CD4-positive, alpha-beta T cell (primary cell): ENCODE measurements around the gene GFPT1. TPM values are rescaled to one million over a fixed set of nuclear protein-coding genes. Genes with fewer than 3 reads are reported as not detected.

Experiments
- ATAC-seq: fragments of 200-7000 bp; cut with Tn5 transposase; one replicate; pipeline ENCODE4 v1.10.0; 2022; ENCODE audit warnings: mild to moderate bottlenecking; ENCODE audit not compliant: poor library complexity
- CTCF ChIA-PET: fragments of 350-600 bp; sonication (Branson Sonifier 250); formaldehyde crosslinking; loops from one replicate; lab custom pipeline; 2021; ENCODE audit warnings: antibody characterized with exemption, inconsistent platforms; lab: Charles Lee
- POLR2A ChIA-PET: fragments of 350-600 bp; sonication (Branson Sonifier 250); formaldehyde crosslinking; loops from one replicate; lab custom pipeline; 2021; ENCODE audit warnings: antibody characterized with exemption, inconsistent platforms; lab: Charles Lee
- DNase-seq, 14 experiments: peaks; one replicate each; pipeline ENCODE4 v3.0.0-alpha.2; 2013 to 2020; ENCODE audit warnings: mixed read lengths in 2 of 14
- H3K27ac ChIP-seq, 2 donors: one replicate each; pipeline versions ENCODE4 v1.5.1 to v1.7.0; 2013; ENCODE audit warnings: low read length in 2 of 2, low read depth in 1 of 2, mild to moderate bottlenecking in 1 of 2
- H3K27me3 ChIP-seq, 2 experiments: 1 replicate in 1 of 2; 2 replicates in 1 of 2; pipeline versions ENCODE4 v1.6.1 to v1.7.0; 2013; ENCODE audit warnings: low read length in 2 of 2, control low read depth in 1 of 2, mild to moderate bottlenecking in 1 of 2, moderate library complexity in 1 of 2; ENCODE audit not compliant: insufficient read depth in 2 of 2, control insufficient read depth in 1 of 2
- H3K36me3 ChIP-seq: one replicate; pipeline ENCODE4 v1.6.1; 2013; ENCODE audit warnings: low read length, control low read depth; ENCODE audit not compliant: insufficient read depth
- H3K4me1 ChIP-seq: one replicate; pipeline ENCODE4 v1.6.1; 2013; ENCODE audit warnings: low read length, control low read depth; ENCODE audit not compliant: insufficient read depth
- H3K4me3 ChIP-seq: one replicate; pipeline ENCODE4 v1.5.1; 2013; ENCODE audit warnings: mild to moderate bottlenecking, low read length, moderate library complexity
- H3K9me3 ChIP-seq, 2 experiments: 1 replicate in 1 of 2; 2 replicates in 1 of 2; pipeline versions ENCODE4 v1.6.1 to v1.7.0; 2013; ENCODE audit warnings: low read length in 2 of 2, mild to moderate bottlenecking in 2 of 2, control low read depth in 1 of 2, moderate library complexity in 1 of 2; ENCODE audit not compliant: control insufficient read depth in 1 of 2, insufficient read depth in 1 of 2
- H3K27ac Mint-ChIP-seq: one replicate; pipeline ENCODE4 v1.8.0; 2020; ENCODE audit warnings: mixed read lengths
- H3K27me3 Mint-ChIP-seq: one replicate; pipeline ENCODE4 v1.8.0; 2021; ENCODE audit warnings: mixed read lengths
- H3K36me3 Mint-ChIP-seq: one replicate; pipeline ENCODE4 v1.8.0; 2021; ENCODE audit warnings: low read depth, mixed read lengths
- H3K4me1 Mint-ChIP-seq: one replicate; pipeline ENCODE4 v1.8.0; 2021; ENCODE audit warnings: low read depth, mixed read lengths
- H3K4me3 Mint-ChIP-seq: one replicate; pipeline ENCODE4 v1.8.0; 2020; ENCODE audit warnings: mild to moderate bottlenecking, mixed read lengths
- H3K9me3 Mint-ChIP-seq: one replicate; pipeline ENCODE4 v1.8.0; 2020; ENCODE audit warnings: mixed read lengths
- CTCF ChIP-seq: fragments of 200-600 bp; IDR thresholded peaks from one replicate; pipeline ENCODE4 v1.8.0; 2022; ENCODE audit warnings: antibody characterized with exemption, mild to moderate bottlenecking
- intact Hi-C, 2 experiments: fragments of 100-400 bp; cut with DNase I in 1 of 2; cut with micrococcal nuclease in 1 of 2; formaldehyde crosslinking; loops; one replicate each; pipeline versions ENCODE4 v1.15.1 to v1.9.0; 2023 to 2025; cut with DNase I, micrococcal nuclease
- total RNA-seq, 174 experiments: library from RNA in 2 of 174; stranded (reverse) in 2 of 174; gene quantifications; one replicate each; pipeline ENCODE4 v1.2.3 and lab custom pipeline; 2021 to 2026

Gene GFPT1
- total RNA-seq, 2 experiments from 2014 or later: 17.6 to 18.3 TPM

GRCh38 chr2:69353360-69353759 lies 33.7 kb downstream of the GFPT1 start:
- H3K27ac Mint-ChIP-seq: no peak overlapping the region
- CTCF ChIA-PET: no interaction called here
- POLR2A ChIA-PET: no interaction called here
- intact Hi-C loops: no loop called here
- H3K9me3 ChIP-seq: no peaks in the 10 kb centered on the region
- DNase-seq (no peak), ATAC-seq (no peak)
- H3K27me3 Mint-ChIP-seq: no peaks in the 10 kb centered on the region
- H3K27me3 ChIP-seq: no peaks in the 10 kb centered on the region
- no peaks in the 10 kb centered on the region for H3K4me1 Mint-ChIP-seq
- no peak overlapping the region for H3K27ac ChIP-seq
- no peak overlapping the region for H3K4me3 ChIP-seq
- no peaks in the 10 kb centered on the region for H3K9me3 Mint-ChIP-seq
- H3K4me1 ChIP-seq: no peaks in the 10 kb centered on the region
- peaks cover 82% of the 10 kb centered on the region for H3K36me3 Mint-ChIP-seq
- no peak overlapping the region for H3K4me3 Mint-ChIP-seq
- no peak for TF ChIP-seq CTCF
- peaks cover 74% of the 10 kb centered on the region for H3K36me3 ChIP-seq

- CTCF ChIA-PET: no interaction called here
- POLR2A ChIA-PET: no interaction called here
Measured at GRCh38 chr2:69348781-69349180, 38.2 kb downstream of the GFPT1 start.

GRCh38 chr2:69345434-69345833 lies 41.6 kb downstream of the GFPT1 start:
- no peak for TF ChIP-seq CTCF
- DNase-seq (no peak), ATAC-seq (no peak)
- CTCF ChIA-PET: no interaction called here
- Mint-ChIP-seq H3K36me3 (peaks cover 90% of the 10 kb centered on the region), H3K27ac (no peak overlapping the region), H3K9me3 (no peaks in the 10 kb centered on the region), H3K4me1 (no peaks in the 10 kb centered on the region), H3K4me3 (no peak overlapping the region), H3K27me3 (no peaks in the 10 kb centered on the region)
- Histone ChIP-seq H3K27ac (no peak overlapping the region), H3K4me3 (no peak overlapping the region), H3K36me3 (peaks cover 86% of the 10 kb centered on the region), H3K9me3 (no peaks in the 10 kb centered on the region), H3K27me3 (no peaks in the 10 kb centered on the region), H3K4me1 (no peaks in the 10 kb centered on the region)
- POLR2A ChIA-PET: no interaction called here
- intact Hi-C loops: no loop called here

More at GRCh38 chr2:69348781-69349180, 38.2 kb downstream of the GFPT1 start:
- TF ChIP-seq CTCF: no peak
- no peaks in the 10 kb centered on the region for H3K4me1 Mint-ChIP-seq
- Histone ChIP-seq H3K27ac (no peak overlapping the region), H3K27me3 (no peaks in the 10 kb centered on the region), H3K9me3 (no peaks in the 10 kb centered on the region), H3K4me3 (no peak overlapping the region), H3K4me1 (no peaks in the 10 kb centered on the region), H3K36me3 (peaks cover 65% of the 10 kb centered on the region)
- H3K27ac Mint-ChIP-seq: no peak overlapping the region
- intact Hi-C loops: no loop called here
- no peak overlapping the region for H3K4me3 Mint-ChIP-seq
- no peaks in the 10 kb centered on the region for H3K27me3 Mint-ChIP-seq
- ATAC-seq (no peak), DNase-seq (no peak)
- no peaks in the 10 kb centered on the region for H3K9me3 Mint-ChIP-seq
- H3K36me3 Mint-ChIP-seq: peaks cover 75% of the 10 kb centered on the region
